Measurements from ENCODE around the gene LAMP1. TPM values are rescaled to one million over a fixed set of nuclear protein-coding genes. Genes with fewer than 3 reads are reported as not detected.
"Not testable (repeated sequence)": the region's sequence is repeated elsewhere in the genome, so short reads cannot be mapped to it uniquely, and the experiment has no call there.

LAMP1 gene
- total and polyA plus RNA-seq, 12 donors: 35.9 to 153 (median 97.3) TPM

DNA sequence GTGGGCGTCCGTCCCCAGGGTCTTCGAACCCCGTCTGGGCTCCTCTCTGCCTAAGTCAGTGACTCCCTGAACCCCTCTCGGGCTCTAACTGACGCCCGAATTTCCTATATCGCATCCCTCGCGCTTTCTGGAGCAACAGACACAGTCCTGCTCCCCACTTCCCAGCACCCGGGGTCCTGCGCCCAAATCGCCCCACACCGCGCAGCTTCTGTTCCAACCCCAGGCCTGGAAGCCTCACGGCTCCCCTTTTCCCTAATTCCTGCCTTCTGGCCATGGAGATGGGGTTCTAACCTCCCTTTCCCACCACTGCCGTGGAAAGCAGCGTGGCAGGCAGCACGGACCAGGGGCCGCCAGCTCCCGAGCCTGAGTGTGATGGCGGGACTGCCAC is 68.5 kb downstream of the LAMP1 start:
- intact Hi-C loops (cut with DNase I): no loop called here
- DNase-seq (no peak), ATAC-seq (no peak)

GRCh38 chr13:113365971-113366588 is 69.0 kb downstream of the LAMP1 start:
- H3K27ac ChIP-seq: no peak overlapping the region
- H3K27me3 ChIP-seq: peaks cover 0 to 47% (median 29%) of the 10 kb centered on the region in 7 donors
- no peak overlapping the region for H3K4me3 ChIP-seq
- H3K4me1 ChIP-seq: peaks cover 0 to 13% (median 8%) of the 10 kb centered on the region in 9 donors
- no peak for DNase-seq
- no peaks in the 10 kb centered on the region for H3K9me3 ChIP-seq
- 76 to 78% methylated on average over 9 of the region's 9 CpGs for WGBS, 2 donors
- intact Hi-C loops (cut with DNase I): no loop called here
- ATAC-seq: no peak
- TF ChIP-seq CTCF (IDR thresholded peaks at IDR 0.05): no peak
- no peaks in the 10 kb centered on the region for H3K36me3 ChIP-seq

More for the DNA sequence above, 68.5 kb downstream of the LAMP1 start:
- H3K36me3 ChIP-seq: no peaks in the 10 kb centered on the region
- WGBS, 2 donors: 88 to 89% methylated on average over 22 of the region's 22 CpGs
- peaks cover 0 to 13% (median 8%) of the 10 kb centered on the region in 9 donors for H3K4me1 ChIP-seq
- H3K27ac ChIP-seq: no peak overlapping the region
- no peak overlapping the region for H3K4me3 ChIP-seq
- no peaks in the 10 kb centered on the region for H3K9me3 ChIP-seq
- no peak for TF ChIP-seq CTCF (IDR thresholded peaks at IDR 0.05)
- peaks cover 0 to 50% (median 29%) of the 10 kb centered on the region in 7 donors for H3K27me3 ChIP-seq

GRCh38 chr13:113367020-113367560 is 70.1 kb downstream of the LAMP1 start:
- no peak for DNase-seq
- H3K4me1 ChIP-seq: peaks cover 0 to 13% (median 8%) of the 10 kb centered on the region in 9 donors

DNA sequence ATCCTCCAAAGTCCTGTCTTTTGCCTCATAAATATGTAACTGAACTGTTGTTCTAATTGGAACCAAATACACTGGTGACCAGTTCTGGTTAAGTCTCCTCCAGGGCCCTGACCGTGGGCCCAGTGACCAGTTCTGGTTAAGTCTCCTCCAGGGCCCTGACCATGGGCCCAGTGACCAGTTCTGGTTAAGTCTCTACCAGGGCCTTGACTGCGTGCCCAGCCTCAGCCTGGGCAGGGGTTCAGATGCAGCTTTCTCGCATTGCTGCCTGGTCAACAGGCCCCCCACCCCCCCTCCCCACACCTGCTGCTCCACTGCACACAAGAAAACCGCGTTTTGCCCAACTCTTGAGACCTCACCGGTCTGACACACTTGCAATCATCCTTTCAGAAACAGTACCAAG is 70.7 kb downstream of the LAMP1 start:
- no peak for TF ChIP-seq CTCF (IDR thresholded peaks at IDR 0.05)
- intact Hi-C loops (cut with DNase I): no loop called here
- no peak overlapping the region for H3K4me3 ChIP-seq
- peaks cover 0 to 13% (median 8%) of the 10 kb centered on the region in 9 donors for H3K4me1 ChIP-seq
- DNase-seq: no peak
- H3K36me3 ChIP-seq: no peaks in the 10 kb centered on the region
- H3K27ac ChIP-seq: no peak overlapping the region
- 76 to 77% methylated on average over 6 of the region's 6 CpGs for WGBS, 2 donors
- peaks cover 0 to 31% (median 24%) of the 10 kb centered on the region in 7 donors for H3K27me3 ChIP-seq
- ATAC-seq: no peak
- no peaks in the 10 kb centered on the region for H3K9me3 ChIP-seq

More at GRCh38 chr13:113367020-113367560, 70.1 kb downstream of the LAMP1 start:
- no peak for TF ChIP-seq CTCF (IDR thresholded peaks at IDR 0.05)
- ATAC-seq: no peak
- Histone ChIP-seq H3K9me3 (no peaks in the 10 kb centered on the region), H3K27ac (no peak overlapping the region), H3K36me3 (no peaks in the 10 kb centered on the region), H3K27me3 (peaks cover 0 to 37% (median 29%) of the 10 kb centered on the region in 7 donors), H3K4me3 (no peak overlapping the region)
- WGBS, 2 donors: 84 to 86% methylated on average over 15 of the region's 15 CpGs
- intact Hi-C loops (cut with DNase I): no loop called here

GRCh38 chr13:113368353-113368752 is 71.3 kb downstream of the LAMP1 start:
- H3K36me3 ChIP-seq; intact Hi-C loops (cut with DNase I); H3K9me3 ChIP-seq; DNase-seq; H3K27ac ChIP-seq; ATAC-seq; H3K4me3 ChIP-seq: not testable (repeated sequence)
- WGBS, 2 donors: 90 to 94% methylated on average over 6 of the region's 6 CpGs
- Histone ChIP-seq H3K27me3 (peaks cover 0 to 25% (median 18%) of the 10 kb centered on the region in 7 donors), H3K4me1 (peaks cover 0 to 11% (median 4%) of the 10 kb centered on the region in 9 donors)
